Lung (tissue), 12 donors: ENCODE data around the gene CD109. TPM values are rescaled to one million over a fixed set of nuclear protein-coding genes. Genes with fewer than 3 reads are reported as not detected.
A peak's percentile ranks its signal among the peaks of the same experiment; 100 is the strongest.

ENCODE experiments used
- ATAC-seq: fragments of 200-7000 bp; cut with Tn5 transposase; one replicate; pipeline ENCODE4 v1.9.1; 2020; ENCODE audit warnings: moderate number of reproducible peaks; ENCODE audit not compliant: insufficient read depth, low FRiP score
- DNase-seq, 3 donors: peaks; one replicate each; pipeline ENCODE4 v3.0.0-alpha.2; 2013 to 2017
- H3K27ac ChIP-seq, 2 donors: one replicate each; pipeline ENCODE4 v1.5.1; 2013; ENCODE audit warnings: mild to moderate bottlenecking in 2 of 2, moderate library complexity in 2 of 2, control low read depth in 1 of 2, inconsistent platforms in 1 of 2, low read depth in 1 of 2, low read length in 1 of 2
- H3K27me3 ChIP-seq, 3 donors: one replicate each; pipeline ENCODE4 v1.5.1; 2013; ENCODE audit warnings: low read length in 2 of 3; ENCODE audit not compliant: control insufficient read depth in 3 of 3, insufficient read depth in 3 of 3
- H3K36me3 ChIP-seq, 4 donors: one replicate each; pipeline ENCODE4 v1.5.1; 2013; ENCODE audit warnings: low read length in 4 of 4, mild to moderate bottlenecking in 1 of 4, moderate library complexity in 1 of 4; ENCODE audit not compliant: control insufficient read depth in 4 of 4, insufficient read depth in 4 of 4
- H3K4me1 ChIP-seq, 5 donors: one replicate each; pipeline ENCODE4 v1.5.1; 2013; ENCODE audit warnings: low read length in 5 of 5, mild to moderate bottlenecking in 2 of 5, moderate library complexity in 1 of 5; ENCODE audit not compliant: control insufficient read depth in 5 of 5, insufficient read depth in 5 of 5
- H3K4me3 ChIP-seq: one replicate; pipeline ENCODE4 v1.5.1; 2013; ENCODE audit warnings: mild to moderate bottlenecking, control low read depth, moderate library complexity
- H3K9ac ChIP-seq, 2 donors: one replicate each; pipeline ENCODE4 v1.5.1; 2013; ENCODE audit warnings: low read length in 2 of 2, control low read depth in 1 of 2; ENCODE audit not compliant: insufficient read depth in 1 of 2
- H3K9me3 ChIP-seq, 4 donors: one replicate each; pipeline ENCODE4 v1.5.1; 2013; ENCODE audit warnings: low read length in 3 of 4, mild to moderate bottlenecking in 1 of 4, moderate library complexity in 1 of 4; ENCODE audit not compliant: control insufficient read depth in 4 of 4, insufficient read depth in 3 of 4
- CTCF ChIP-seq: IDR thresholded peaks from 2 replicates; pipeline ENCODE4 v1.5.1; 2012; ENCODE audit warnings: mild to moderate bottlenecking; ENCODE audit errors: control extremely low read depth, extremely low read depth
- WGBS, 2 donors: extraction: QIAGEN DNeasy Blood & Tissue Kit; methylation state at CpG; one replicate each; pipeline ENCODE4 v1.1.7; 2013; 5-methylcytosine and 5-hydroxymethylcytosine counted together
- polyA plus RNA-seq, 2 donors: library from polyadenylated mRNA; stranded (reverse); fragments of 200-250 nt; gene quantifications; one replicate each; pipeline ENCODE4 v1.2.1, GENCODE V29; 2013
- total RNA-seq, 2 donors: library from RNA; depleted of rRNA in 1 of 2; stranded (reverse); fragments of >200 nt in 1 of 2; gene quantifications; one replicate each; pipeline ENCODE4 v1.2.1, GENCODE V29; 2014 to 2021
- donor health status: control.
- donor health status: control.
- donor health status: Bipolar disorder and iron deficiency.
- donor health status: healthy.
- donor health status: DM: yes; HTN: yes; CAD: no.

CD109 gene
- total and polyA plus RNA-seq, 4 donors: 2.1 to 48.5 (median 11.7) TPM

DNA sequence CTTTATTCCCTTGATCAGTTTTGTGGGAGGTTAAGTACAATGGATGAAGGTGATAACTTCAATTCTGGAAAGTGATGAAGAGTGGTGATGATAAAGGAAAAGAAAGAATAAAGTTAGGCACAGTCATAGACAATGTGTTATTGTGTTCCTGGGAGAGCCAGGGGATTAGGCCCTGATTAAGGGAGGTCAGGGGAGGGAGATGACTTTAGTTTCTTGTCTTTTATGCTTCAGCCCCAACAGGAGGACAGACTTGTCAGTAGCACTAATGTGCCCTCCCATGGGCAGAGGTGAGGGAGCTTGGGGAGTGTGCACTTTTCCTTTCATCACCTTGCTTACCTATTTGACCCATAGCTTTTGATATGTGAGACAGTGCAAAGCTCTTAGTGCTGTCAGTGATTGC, 115.7 kb downstream of the CD109 start:
- ATAC-seq: no peak

DNA sequence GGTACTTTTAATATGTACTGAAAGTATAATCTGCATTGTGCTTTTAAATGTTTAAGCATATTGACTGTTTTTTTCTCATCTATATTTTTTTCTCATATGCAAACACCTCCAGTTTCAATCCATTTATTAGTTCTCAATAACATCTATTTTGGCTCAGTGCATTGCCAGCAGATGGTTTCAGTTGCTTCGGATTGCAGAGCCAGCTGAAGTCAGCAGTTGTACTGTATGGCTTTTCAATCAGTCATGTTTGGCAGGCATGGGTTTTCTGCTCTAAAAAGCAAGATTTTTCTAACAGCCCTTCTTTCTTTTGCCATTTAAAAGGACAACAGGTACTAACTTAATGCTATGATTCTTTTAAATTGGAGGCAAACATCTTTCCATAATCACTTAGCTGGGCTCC, 121.2 kb downstream of the CD109 start:
- H3K27ac ChIP-seq: no peak overlapping the region
- no peak overlapping the region for H3K4me3 ChIP-seq
- no peak overlapping the region for H3K9ac ChIP-seq
- TF ChIP-seq CTCF: no peak
- peaks cover 0 to 3% (median 0%) of the 10 kb centered on the region in 5 donors for H3K4me1 ChIP-seq
- peaks cover 0 to 4% (median 0%) of the 10 kb centered on the region in 4 donors for H3K36me3 ChIP-seq
- 85 to 86% methylated on average over 1 of the region's 1 CpG for WGBS, 2 donors
- DNase-seq (no peak), ATAC-seq (no peak)
- no peaks in the 10 kb centered on the region for H3K9me3 ChIP-seq
- no peaks in the 10 kb centered on the region for H3K27me3 ChIP-seq

More for the DNA sequence above, 115.7 kb downstream of the CD109 start:
- Histone ChIP-seq H3K9ac (no peak overlapping the region), H3K4me1 (no peaks in the 10 kb centered on the region), H3K4me3 (no peak overlapping the region), H3K27me3 (no peaks in the 10 kb centered on the region), H3K9me3 (no peaks in the 10 kb centered on the region), H3K27ac (no peak overlapping the region), H3K36me3 (peaks cover 0 to 2% (median 0%) of the 10 kb centered on the region in 4 donors)
- no peak for DNase-seq
- TF ChIP-seq CTCF: no peak

DNA sequence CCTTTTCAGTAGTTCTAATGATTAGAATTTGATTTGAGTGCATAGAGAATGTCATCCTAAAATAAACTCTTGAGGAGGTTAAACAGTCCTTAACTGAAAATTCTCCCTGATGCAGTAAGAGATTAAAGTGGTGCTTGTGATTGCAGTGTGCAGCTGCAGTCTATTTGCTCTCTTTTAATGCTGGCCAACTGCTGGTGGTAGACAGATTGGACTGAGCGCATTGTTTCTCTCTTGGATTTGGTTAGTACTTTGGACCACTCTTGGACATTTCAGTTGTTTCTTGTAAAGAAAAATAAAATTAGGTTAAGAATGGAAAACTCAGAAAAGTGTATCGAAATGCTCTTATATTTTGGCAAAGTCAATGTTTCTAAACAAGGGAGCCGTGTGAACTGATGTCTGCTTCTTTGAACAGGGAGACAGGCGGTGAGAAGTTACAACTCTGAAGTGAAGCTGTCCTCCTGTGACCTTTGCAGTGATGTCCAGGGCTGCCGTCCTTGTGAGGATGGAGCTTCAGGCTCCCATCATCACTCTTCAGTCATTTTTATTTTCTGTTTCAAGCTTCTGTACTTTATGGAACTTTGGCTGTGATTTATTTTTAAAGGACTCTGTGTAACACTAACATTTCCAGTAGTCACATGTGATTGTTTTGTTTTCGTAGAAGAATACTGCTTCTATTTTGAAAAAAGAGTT, 127.2 kb downstream of the CD109 start:
- Histone ChIP-seq H3K9me3 (no peaks in the 10 kb centered on the region), H3K27me3 (no peaks in the 10 kb centered on the region), H3K36me3 (peaks cover 0 to 4% (median 1%) of the 10 kb centered on the region in 4 donors), H3K27ac (no peak overlapping the region), H3K4me3 (no peak overlapping the region), H3K9ac (no peak overlapping the region), H3K4me1 (peaks cover 0 to 10% (median 0%) of the 10 kb centered on the region in 5 donors)
- no peak for TF ChIP-seq CTCF
- ATAC-seq (peak; percentile 19), DNase-seq (peak; percentile 18 to 66 (median 38))
- 54 to 84% methylated on average over 6 of the region's 6 CpGs for WGBS, 2 donors

GRCh38 chr6:73823832-73824231, 127.8 kb downstream of the CD109 start:
- no peak for TF ChIP-seq CTCF

More at GRCh38 chr6:73823832-73824231, 127.8 kb downstream of the CD109 start:
- no peak for DNase-seq
- Histone ChIP-seq H3K36me3 (peaks cover 0 to 4% (median 1%) of the 10 kb centered on the region in 4 donors), H3K27ac (no peak overlapping the region), H3K4me3 (no peak overlapping the region), H3K27me3 (no peaks in the 10 kb centered on the region), H3K4me1 (peaks cover 0 to 10% (median 0%) of the 10 kb centered on the region in 5 donors), H3K9me3 (no peaks in the 10 kb centered on the region), H3K9ac (no peak overlapping the region)
- WGBS, 2 donors: 75 to 93% methylated on average over 1 of the region's 1 CpG
- ATAC-seq: no peak
